IMR-90 (cell line): Measurements from ENCODE around the gene EIF4G2. TPM values are rescaled to one million over a fixed set of nuclear protein-coding genes. Genes with fewer than 3 reads are reported as not detected.

Experiments used
- ATAC-seq: fragments of 200-7000 bp; cut with Tn5 transposase; 2 replicates; pipeline ENCODE4 v1.9.1; 2020; ENCODE audit warnings: low read depth, mild to moderate bottlenecking, moderate library complexity
- BruUV-seq: library from RNA; stranded (reverse); fragments of 400-500 nt; replicated peaks from 2 replicates; lab custom pipeline; 2021; lab: Mats Ljungman, UMichigan
- CTCF ChIA-PET: fragments of 300-600 bp; formaldehyde crosslinking; extraction: SDS; loops from one replicate; lab custom pipeline; 2021; ENCODE audit warnings: antibody characterized with exemption; lab: Yijun Ruan, JAX
- POLR2A ChIA-PET: fragments of 300-600 bp; sonication (Branson Sonifier 250); formaldehyde crosslinking; loops from one replicate; lab custom pipeline; 2022; ENCODE audit warnings: antibody characterized with exemption; ENCODE audit not compliant: unreplicated experiment; lab: Charles Lee
- DNase-seq: peaks from one replicate; pipeline ENCODE4 v3.0.0; 2013
- H2AFZ ChIP-seq: replicated peaks from 2 replicates; pipeline ENCODE3; 2013; ENCODE audit warnings: low read length, mild to moderate bottlenecking; ENCODE audit not compliant: poor library complexity
- H2AK5ac ChIP-seq: 2 replicates; pipeline ENCODE4 v1.6.1; 2013; ENCODE audit warnings: low read depth, low read length, inconsistent platforms
- H2AK9ac ChIP-seq: replicated peaks from 2 replicates; pipeline ENCODE3; 2013; ENCODE audit warnings: mild to moderate bottlenecking, low read depth, low read length, moderate library complexity; ENCODE audit not compliant: poor library complexity
- H2BK120ac ChIP-seq: 2 replicates; pipeline ENCODE4 v1.6.1; 2013; ENCODE audit warnings: low read depth, low read length, inconsistent platforms
- H2BK15ac ChIP-seq: 3 replicates; pipeline ENCODE4 v1.6.1; 2013; ENCODE audit warnings: low read depth, low read length, inconsistent platforms
- H2BK20ac ChIP-seq: 2 replicates; pipeline ENCODE4 v1.6.1; 2013; ENCODE audit warnings: low read depth, mild to moderate bottlenecking, inconsistent platforms, low read length, moderate library complexity
- H2BK5ac ChIP-seq: 2 replicates; pipeline ENCODE4 v1.6.1; 2013; ENCODE audit warnings: mild to moderate bottlenecking, low read depth, low read length, inconsistent platforms; ENCODE audit not compliant: poor library complexity, severe bottlenecking
- H3K14ac ChIP-seq: replicated peaks from 2 replicates; pipeline ENCODE4 v1.6.1; 2013; ENCODE audit warnings: low read depth, low read length, inconsistent platforms
- H3K18ac ChIP-seq: 2 replicates; pipeline ENCODE4 v1.6.1; 2013; ENCODE audit warnings: low read depth, low read length, control low read depth
- H3K23ac ChIP-seq: 2 replicates; pipeline ENCODE4 v1.6.1; 2013; ENCODE audit warnings: low read depth, low read length, inconsistent platforms
- H3K27ac ChIP-seq: 2 replicates; pipeline ENCODE4 v1.5.1; 2013; ENCODE audit warnings: mild to moderate bottlenecking, control low read depth, low read length; ENCODE audit not compliant: insufficient read depth
- H3K27me3 ChIP-seq: 2 replicates; pipeline ENCODE4 v1.6.1; 2013; ENCODE audit warnings: low read length; ENCODE audit not compliant: control insufficient read depth, insufficient read depth
- H3K36me3 ChIP-seq: 2 replicates; pipeline ENCODE4 v1.6.1; 2013; ENCODE audit warnings: low read length, mixed read lengths; ENCODE audit not compliant: control insufficient read depth, insufficient read depth
- H3K4ac ChIP-seq: 2 replicates; pipeline ENCODE4 v1.6.1; 2013; ENCODE audit warnings: low read depth, low read length, inconsistent platforms
- H3K4me1 ChIP-seq: 2 replicates; pipeline ENCODE4 v1.6.1; 2013; ENCODE audit warnings: low read length, mixed read lengths; ENCODE audit not compliant: control insufficient read depth, insufficient read depth
- H3K4me2 ChIP-seq: 2 replicates; pipeline ENCODE4 v1.6.1; 2013; ENCODE audit warnings: low read depth, mild to moderate bottlenecking, control low read depth, low read length, moderate library complexity
- H3K4me3 ChIP-seq: 2 replicates; pipeline ENCODE4 v1.5.1; 2013; ENCODE audit warnings: low read depth, mild to moderate bottlenecking, control low read depth, low read length, moderate library complexity; ENCODE audit not compliant: insufficient read depth
- H3K56ac ChIP-seq: 2 replicates; pipeline ENCODE4 v1.6.1; 2013; ENCODE audit warnings: low read length, inconsistent platforms; ENCODE audit not compliant: insufficient read depth; ENCODE audit errors: extremely low read depth
- H3K79me1 ChIP-seq, 2 experiments: 2 replicates each; pipeline ENCODE4 v1.6.1; 2013; ENCODE audit warnings: low read length in 2 of 2, inconsistent platforms in 1 of 2, low read depth in 1 of 2
- H3K9ac ChIP-seq: 2 replicates; pipeline ENCODE4 v1.6.1; 2013; ENCODE audit warnings: low read depth, low read length, control low read depth
- H3K9me1 ChIP-seq: 2 replicates; pipeline ENCODE4 v1.6.1; 2013; ENCODE audit warnings: low read length, inconsistent platforms; ENCODE audit not compliant: insufficient read depth
- H3K9me3 ChIP-seq: 2 replicates; pipeline ENCODE4 v1.6.1; 2013; ENCODE audit warnings: low read length; ENCODE audit not compliant: control insufficient read depth, insufficient read depth
- H4K20me1 ChIP-seq: 2 replicates; pipeline ENCODE4 v1.6.1; 2013; ENCODE audit warnings: low read length, inconsistent platforms; ENCODE audit not compliant: insufficient read depth
- H4K5ac ChIP-seq: 2 replicates; pipeline ENCODE4 v1.6.1; 2013; ENCODE audit warnings: mild to moderate bottlenecking, low read depth, low read length, control low read depth
- H4K8ac ChIP-seq, 2 experiments: 2 replicates each; pipeline ENCODE4 v1.6.1; 2013; ENCODE audit warnings: low read depth in 2 of 2, low read length in 2 of 2, control low read depth in 1 of 2, inconsistent platforms in 1 of 2
- H4K91ac ChIP-seq: 2 replicates; pipeline ENCODE4 v1.6.1; 2013; ENCODE audit warnings: low read depth, low read length, inconsistent platforms; ENCODE audit not compliant: insufficient read depth
- FOS ChIP-seq: fragments of 150-350 bp; IDR thresholded peaks from 2 replicates; pipeline ENCODE4 v1.6.1; 2016; ENCODE audit warnings: low read depth, low read length
- MAZ ChIP-seq: IDR thresholded peaks from 2 replicates; pipeline ENCODE4 v1.6.1; 2012; ENCODE audit warnings: low read depth, mild to moderate bottlenecking, low read length, improper control_type of control experiment, moderate library complexity, borderline replicate concordance
- WGBS, 2 experiments: methylation state at CpG; one replicate each; pipeline versions ENCODE4 v1.1.5 to v1.1.7; 2013; ENCODE audit warnings: missing lambda C conversion rate in 2 of 2; ENCODE audit not compliant: insufficient read length in 1 of 2; ENCODE audit errors: extremely low coverage in 2 of 2; 5-methylcytosine and 5-hydroxymethylcytosine counted together
- dilution Hi-C: fragments of 300-500 bp; cut with HindIII; formaldehyde crosslinking; loops from one replicate; pipeline ENCODE4 v1.14.3; 2018; ENCODE audit warnings: low sequenced_read_pairs; ENCODE audit not compliant: unreplicated experiment
- in situ Hi-C: fragments of 300-500 bp; cut with MboI; formaldehyde crosslinking; loops from 3 replicates; pipeline ENCODE4 v1.14.3; 2019; ENCODE audit warnings: low sequenced_read_pairs, inconsistent platforms, mixed read lengths
- intact Hi-C: fragments of 100-400 bp; cut with micrococcal nuclease; formaldehyde crosslinking; loops from 2 replicates; pipeline ENCODE4 v1.10.0; 2022
- polyA plus RNA-seq, 3 experiments: library from polyadenylated mRNA; depleted of rRNA; stranded (reverse); fragments of >200 nt; gene quantifications; 2 replicates each; pipeline ENCODE4 v1.2.3, GENCODE V29; 2012; ENCODE audit warnings: low replicate concordance in 1 of 3
- total RNA-seq: library from RNA; depleted of rRNA; stranded (reverse); fragments of >200 nt; gene quantifications from 2 replicates; pipeline ENCODE4 v1.2.3, GENCODE V29; 2012

Gene EIF4G2
- total and polyA plus RNA-seq, 2 of the 4 experiments (the other 2 are of a cell fraction) = 492 to 1,216 TPM

- H3K23ac ChIP-seq = 0 out of 2 replicates have a peak overlapping the region, but pooled peaks have one; percentile 48
- CTCF ChIA-PET = interaction anchor here (0.7 kb wide), 1 partner anchor 123 kb away, joined by 3 read pairs; no protein-coding TSS in a partner anchor
- TF ChIP-seq FOS (peak; percentile 75), MAZ (no peak)
- no peak overlapping the region; the same call in 1 of the 2 replicates for H3K4ac ChIP-seq
- no peak overlapping the region for H2BK20ac ChIP-seq
- BruUV-seq = no TSS peak
- no peaks in the 10 kb centered on the region for H3K36me3 ChIP-seq
- peak overlapping the region; percentile 47; the same call in 1 of the 2 replicates for H2BK120ac ChIP-seq
- POLR2A ChIA-PET = interaction anchor here (0.6 to 0.8 kb wide), 2 partner anchors 10 to 37 kb away, joined by 3 to 4 read pairs; partner anchors contain the start of gene EIF4G2
- H4K5ac ChIP-seq = no peak overlapping the region
- H3K4me1 ChIP-seq = no peaks in the 10 kb centered on the region
- H3K18ac ChIP-seq = no peak overlapping the region
- no peak overlapping the region for H3K4me3 ChIP-seq
- H4K20me1 ChIP-seq = no peaks in the 10 kb centered on the region
- DNase-seq (peak; percentile 95), ATAC-seq (peak; percentile 98)
- H3K27ac ChIP-seq = peak overlapping the region; percentile 76
- in situ Hi-C loops (loop anchor here (5.0 kb wide), 1 partner anchor 34 kb away; no protein-coding TSS in a partner anchor), intact Hi-C loops (loop anchor here (1.0 kb wide), 1 partner anchor 40 kb away; the partner anchor contains the start of gene ZBED5), dilution Hi-C loops (no loop called here)
- H2BK5ac ChIP-seq = peak overlapping the region; percentile 82
- no peaks in the 10 kb centered on the region for H3K27me3 ChIP-seq
- H3K9me1 ChIP-seq = peaks cover 6% of the 10 kb centered on the region; the same call in 1 of the 2 replicates
- H3K79me1 ChIP-seq = no peaks in the 10 kb centered on the region
- H2BK15ac ChIP-seq = 0 out of 3 replicates have a peak overlapping the region, but pooled peaks have one; percentile 29
- H2AFZ ChIP-seq = no peak overlapping the region
- H3K9ac ChIP-seq = no peak overlapping the region
- no peak overlapping the region for H3K4me2 ChIP-seq
- H3K9me3 ChIP-seq = no peaks in the 10 kb centered on the region
- H3K56ac ChIP-seq = no peak overlapping the region
- H2AK9ac ChIP-seq = no peak overlapping the region
- WGBS, 2 experiments = no CpG with 5 or more reads among the region's 1 CpG
- H2AK5ac ChIP-seq = peak overlapping the region; percentile 60; the same call in 1 of the 2 replicates
- no peak overlapping the region; the same call in 1 of the 2 replicates for H4K91ac ChIP-seq
- H3K14ac ChIP-seq = peak overlapping the region; percentile 20; the same call in 1 of the 2 replicates
- H4K8ac ChIP-seq = peak overlapping the region in 1 of 2 experiments; percentile 62; a peak in 1 of 4 replicates
Measured at GRCh38 chr11:10818594-10818993, 9.9 kb upstream of the EIF4G2 start.
